ENCODE results near the gene OR7G3.

OR7G3 gene

GRCh38 chr19:9156304-9156703 lies 29.6 kb upstream of the OR7G3 start:
- TF ChIP-seq, protein P1, sequence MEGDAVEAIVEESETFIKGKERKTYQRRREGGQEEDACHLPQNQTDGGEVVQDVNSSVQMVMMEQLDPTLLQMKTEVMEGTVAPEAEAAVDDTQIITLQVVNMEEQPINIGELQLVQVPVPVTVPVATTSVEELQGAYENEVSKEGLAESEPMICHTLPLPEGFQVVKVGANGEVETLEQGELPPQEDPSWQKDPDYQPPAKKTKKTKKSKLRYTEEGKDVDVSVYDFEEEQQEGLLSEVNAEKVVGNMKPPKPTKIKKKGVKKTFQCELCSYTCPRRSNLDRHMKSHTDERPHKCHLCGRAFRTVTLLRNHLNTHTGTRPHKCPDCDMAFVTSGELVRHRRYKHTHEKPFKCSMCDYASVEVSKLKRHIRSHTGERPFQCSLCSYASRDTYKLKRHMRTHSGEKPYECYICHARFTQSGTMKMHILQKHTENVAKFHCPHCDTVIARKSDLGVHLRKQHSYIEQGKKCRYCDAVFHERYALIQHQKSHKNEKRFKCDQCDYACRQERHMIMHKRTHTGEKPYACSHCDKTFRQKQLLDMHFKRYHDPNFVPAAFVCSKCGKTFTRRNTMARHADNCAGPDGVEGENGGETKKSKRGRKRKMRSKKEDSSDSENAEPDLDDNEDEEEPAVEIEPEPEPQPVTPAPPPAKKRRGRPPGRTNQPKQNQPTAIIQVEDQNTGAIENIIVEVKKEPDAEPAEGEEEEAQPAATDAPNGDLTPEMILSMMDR (IDR thresholded peaks at IDR 0.05; ENCODE audit: control insufficient read depth, extremely low read depth, insufficient read depth): no peak

GRCh38 chr19:9155591-9155990 lies 28.8 kb upstream of the OR7G3 start:
- TF ChIP-seq, protein P1 (IDR thresholded peaks at IDR 0.05; ENCODE audit: control insufficient read depth, extremely low read depth, insufficient read depth): no peak

More at GRCh38 chr19:9156304-9156703, 29.6 kb upstream of the OR7G3 start:
- no peak for DNase-seq (ENCODE audit: low read depth)
- no peak overlapping the region for H3K4me3 ChIP-seq (ENCODE audit: low read depth, low read length)

DNA sequence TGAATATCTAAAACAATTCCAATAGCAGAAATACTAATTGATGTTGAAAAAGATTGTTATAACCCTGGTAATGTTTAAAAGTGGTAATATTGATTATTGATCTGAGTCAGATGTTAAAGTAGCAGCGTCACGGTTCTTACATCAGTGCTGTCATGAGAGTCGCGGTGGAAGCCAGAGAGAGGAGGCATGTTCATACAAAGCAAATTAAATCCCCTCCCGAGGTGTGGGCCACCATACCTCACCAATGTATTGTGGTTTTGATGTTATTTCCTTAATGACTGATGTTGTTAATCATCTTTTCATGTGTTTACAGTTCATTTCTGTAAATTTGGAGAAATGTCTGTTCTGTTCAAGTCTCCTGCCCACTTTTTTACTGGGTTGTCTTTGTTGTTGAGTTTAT lies 24.6 kb upstream of the OR7G3 start:
- no peak overlapping the region for H3K4me3 ChIP-seq (ENCODE audit: low read depth, low read length)
- no peak for DNase-seq (ENCODE audit: low read depth)
- TF ChIP-seq, protein P1 (IDR thresholded peaks at IDR 0.05; ENCODE audit: control insufficient read depth, extremely low read depth, insufficient read depth): no peak

More at GRCh38 chr19:9155591-9155990, 28.8 kb upstream of the OR7G3 start:
- H3K4me3 ChIP-seq (ENCODE audit: low read depth, low read length): no peak overlapping the region
- no peak for DNase-seq (ENCODE audit: low read depth)

GRCh38 chr19:9150650-9151049 lies 23.9 kb upstream of the OR7G3 start:
- TF ChIP-seq, protein P1 (IDR thresholded peaks at IDR 0.05; ENCODE audit: control insufficient read depth, extremely low read depth, insufficient read depth): no peak
- DNase-seq (ENCODE audit: low read depth): no peak
- H3K4me3 ChIP-seq (ENCODE audit: low read depth, low read length): no peak overlapping the region

DNA sequence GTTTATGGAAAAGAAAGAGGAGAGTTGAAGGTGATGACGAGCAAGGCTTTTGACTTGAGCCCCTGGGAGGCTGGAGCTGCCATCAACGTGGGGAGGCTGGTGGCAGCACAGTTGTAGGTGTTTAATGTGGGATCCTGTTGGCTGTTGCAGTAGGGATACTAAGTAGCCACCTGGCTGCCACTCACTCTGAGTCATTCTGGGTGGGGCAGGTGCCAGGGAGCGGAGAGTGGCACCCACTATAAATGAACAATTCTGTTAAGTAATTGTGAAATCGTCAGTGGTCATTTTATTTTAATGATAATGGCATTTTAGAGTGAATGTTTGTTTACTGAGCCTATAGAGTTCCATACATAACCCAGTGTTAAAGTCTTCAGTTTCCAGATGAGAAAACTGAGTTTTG lies 23.2 kb upstream of the OR7G3 start:
- H3K4me3 ChIP-seq (ENCODE audit: low read depth, low read length): no peak overlapping the region
- no peak for DNase-seq (ENCODE audit: low read depth)
- TF ChIP-seq, protein P1 (IDR thresholded peaks at IDR 0.05; ENCODE audit: control insufficient read depth, extremely low read depth, insufficient read depth): no peak

- H3K4me3 ChIP-seq (ENCODE audit: low read depth, low read length): no peak overlapping the region
- DNase-seq (ENCODE audit: low read depth): no peak
- TF ChIP-seq, protein P1 (IDR thresholded peaks at IDR 0.05; ENCODE audit: control insufficient read depth, extremely low read depth, insufficient read depth): no peak
These were observed 21.9 kb upstream of the OR7G3 start for GRCh38 chr19:9148697-9149096.

- TF ChIP-seq, protein P1 (IDR thresholded peaks at IDR 0.05; ENCODE audit: control insufficient read depth, extremely low read depth, insufficient read depth): no peak
These were observed 20.1 kb upstream of the OR7G3 start for GRCh38 chr19:9146882-9147281.

More at GRCh38 chr19:9146882-9147281, 20.1 kb upstream of the OR7G3 start:
- H3K4me3 ChIP-seq (ENCODE audit: low read depth, low read length): no peak overlapping the region
- no peak for DNase-seq (ENCODE audit: low read depth)
